Neural progenitor cell (in vitro differentiated cells): ENCODE results near the gene HYAL4.

Source experiments
- EZH2 ChIP-seq: fragments of 200-600 bp; sonication (generic); IDR thresholded peaks from 2 replicates; pipeline ENCODE4 v1.6.1; 2017; ENCODE audit warnings: antibody characterized with exemption, mild to moderate bottlenecking, moderate library complexity
- EZH2phosphoT487 ChIP-seq: fragments of 200-600 bp; sonication (generic); IDR thresholded peaks from 2 replicates; pipeline ENCODE4 v1.6.1; 2017; ENCODE audit warnings: antibody characterized with exemption
- TF ChIP-seq, protein P1 (sequence below): fragments of 200-600 bp; sonication (generic); IDR thresholded peaks from 2 replicates; pipeline ENCODE4 v1.5.1; 2017; ENCODE audit warnings: antibody characterized with exemption, mild to moderate bottlenecking

DNA sequence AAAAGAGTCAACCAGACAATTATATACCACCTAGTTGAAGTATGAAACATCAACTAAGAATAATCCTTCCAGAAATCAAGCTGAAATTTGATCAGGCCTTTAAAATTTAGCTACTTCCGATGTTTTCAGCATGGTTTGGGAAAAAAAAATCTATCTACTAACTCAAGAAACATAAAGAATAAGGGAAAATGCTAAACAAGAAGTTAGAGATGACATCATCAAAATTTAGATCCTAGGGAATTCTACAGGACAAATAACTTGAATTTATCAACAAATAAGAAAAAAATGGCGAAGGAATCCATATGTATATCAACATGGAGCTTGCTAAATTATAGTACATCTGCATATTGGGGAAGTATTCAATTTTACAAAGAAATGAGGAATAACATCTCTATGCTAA lies 36.3 kb downstream of the HYAL4 start:
- TF ChIP-seq, protein P1, sequence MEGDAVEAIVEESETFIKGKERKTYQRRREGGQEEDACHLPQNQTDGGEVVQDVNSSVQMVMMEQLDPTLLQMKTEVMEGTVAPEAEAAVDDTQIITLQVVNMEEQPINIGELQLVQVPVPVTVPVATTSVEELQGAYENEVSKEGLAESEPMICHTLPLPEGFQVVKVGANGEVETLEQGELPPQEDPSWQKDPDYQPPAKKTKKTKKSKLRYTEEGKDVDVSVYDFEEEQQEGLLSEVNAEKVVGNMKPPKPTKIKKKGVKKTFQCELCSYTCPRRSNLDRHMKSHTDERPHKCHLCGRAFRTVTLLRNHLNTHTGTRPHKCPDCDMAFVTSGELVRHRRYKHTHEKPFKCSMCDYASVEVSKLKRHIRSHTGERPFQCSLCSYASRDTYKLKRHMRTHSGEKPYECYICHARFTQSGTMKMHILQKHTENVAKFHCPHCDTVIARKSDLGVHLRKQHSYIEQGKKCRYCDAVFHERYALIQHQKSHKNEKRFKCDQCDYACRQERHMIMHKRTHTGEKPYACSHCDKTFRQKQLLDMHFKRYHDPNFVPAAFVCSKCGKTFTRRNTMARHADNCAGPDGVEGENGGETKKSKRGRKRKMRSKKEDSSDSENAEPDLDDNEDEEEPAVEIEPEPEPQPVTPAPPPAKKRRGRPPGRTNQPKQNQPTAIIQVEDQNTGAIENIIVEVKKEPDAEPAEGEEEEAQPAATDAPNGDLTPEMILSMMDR, result no peak
- TF ChIP-seq EZH2phosphoT487, result no peak
- TF ChIP-seq EZH2, result no peak
